GM18508 (cell line): Measurements from ENCODE around the gene ADAM15.

Experiments used
- ATAC-seq: cut with Tn5 transposase; IDR thresholded peaks from one replicate; pipeline ENCODE4 v1.9.1; 2021; ENCODE audit warnings: moderate number of reproducible peaks; ENCODE audit not compliant: insufficient read depth, unreplicated experiment

The ADAM15 gene

GRCh38 chr1:155108296-155108695, 57.2 kb downstream of the ADAM15 start:
- no peak for ATAC-seq

GRCh38 chr1:155110381-155110780, 59.3 kb downstream of the ADAM15 start:
- ATAC-seq, result no peak

- ATAC-seq, result no peak
These were observed 59.7 kb downstream of the ADAM15 start for GRCh38 chr1:155110826-155111225.
